B cell (primary cell): Measurements from ENCODE around the gene CCL26. TPM values are rescaled to one million over a fixed set of nuclear protein-coding genes. Genes with fewer than 3 reads are reported as not detected.

ENCODE experiments used
- ATAC-seq: fragments of 200-7000 bp; cut with Tn5 transposase; one replicate; pipeline ENCODE4 v1.10.0; 2021; ENCODE audit warnings: low read depth, mild to moderate bottlenecking, moderate number of reproducible peaks, moderate library complexity
- CTCF ChIA-PET: fragments of 350-600 bp; sonication (Branson Sonifier 250); formaldehyde crosslinking; loops from one replicate; lab custom pipeline; 2021; ENCODE audit warnings: antibody characterized with exemption, inconsistent platforms; lab: Charles Lee
- POLR2A ChIA-PET: fragments of 350-600 bp; sonication (Branson Sonifier 250); formaldehyde crosslinking; loops from one replicate; lab custom pipeline; 2021; ENCODE audit warnings: antibody characterized with exemption; lab: Charles Lee
- DNase-seq: peaks from one replicate; pipeline ENCODE4 v3.0.0; 2013
- H2AFZ ChIP-seq: 2 replicates; pipeline ENCODE4 v1.6.1; 2012; ENCODE audit warnings: mild to moderate bottlenecking, low read depth, low read length; ENCODE audit not compliant: insufficient read depth, poor library complexity, severe bottlenecking
- H3K27ac ChIP-seq, 2 donors: 1 replicate in 1 of 2; 2 replicates in 1 of 2; pipeline ENCODE4 v1.5.1; 2012 to 2013; ENCODE audit warnings: low read length in 2 of 2, mild to moderate bottlenecking in 2 of 2, moderate library complexity in 1 of 2
- H3K27me3 ChIP-seq, 4 experiments: fragments of 200-600 bp in 1 of 4; sonication (generic) in 1 of 4; replicated peaks in 1 of 4; 1 replicate in 2 of 4; 2 replicates in 2 of 4; pipeline versions ENCODE4 v1.6.1 to v1.7.0; 2013 to 2016; ENCODE audit warnings: low read length in 3 of 4, mild to moderate bottlenecking in 2 of 4, mixed read lengths in 1 of 4, moderate library complexity in 1 of 4; ENCODE audit not compliant: insufficient read depth in 4 of 4, control insufficient read depth in 3 of 4; ENCODE audit errors: control extremely low read depth in 1 of 4
- H3K36me3 ChIP-seq, 2 experiments: replicated peaks in 1 of 2; 1 replicate in 1 of 2; 2 replicates in 1 of 2; pipeline versions ENCODE4 v1.6.1 to v1.7.1; 2013; ENCODE audit warnings: low read length in 1 of 2; ENCODE audit not compliant: insufficient read depth in 2 of 2, control insufficient read depth in 1 of 2; ENCODE audit errors: control extremely low read depth in 1 of 2, extremely low read depth in 1 of 2
- H3K4me1 ChIP-seq, 2 donors: fragments of 200-600 bp in 1 of 2; sonication (generic) in 1 of 2; 1 replicate in 1 of 2; 2 replicates in 1 of 2; pipeline versions ENCODE4 v1.5.1 to v1.6.1; 2013 to 2017; ENCODE audit warnings: low read length in 2 of 2; ENCODE audit not compliant: control insufficient read depth in 2 of 2, insufficient read depth in 2 of 2
- H3K4me2 ChIP-seq: replicated peaks from 2 replicates; pipeline ENCODE3; 2012; ENCODE audit warnings: mild to moderate bottlenecking, low read depth, low read length; ENCODE audit not compliant: poor library complexity, severe bottlenecking
- H3K4me3 ChIP-seq, 5 experiments: fragments of 200-600 bp in 1 of 5; sonication (generic) in 1 of 5; 1 replicate in 3 of 5; 2 replicates in 2 of 5; pipeline versions ENCODE4 v1.5.1 to v1.7.0; 2011 to 2016; ENCODE audit warnings: low read length in 4 of 5, mild to moderate bottlenecking in 4 of 5, low read depth in 2 of 5, control low read depth in 1 of 5, moderate library complexity in 1 of 5; ENCODE audit not compliant: insufficient read depth in 1 of 5; ENCODE audit errors: control extremely low read depth in 1 of 5, extremely low read depth in 1 of 5
- H3K79me2 ChIP-seq: fragments of 200-600 bp; sonication (generic); one replicate; pipeline ENCODE4 v1.6.0; 2016; ENCODE audit warnings: low read length; ENCODE audit not compliant: control insufficient read depth, insufficient read depth
- H3K9ac ChIP-seq: fragments of 200-600 bp; sonication (generic); 2 replicates; pipeline ENCODE4 v1.6.1; 2017; ENCODE audit warnings: mild to moderate bottlenecking, low read length, moderate library complexity
- H3K9me3 ChIP-seq, 3 donors: one replicate each; pipeline versions ENCODE4 v1.6.1 to v1.7.1; 2013; ENCODE audit warnings: low read length in 2 of 3; ENCODE audit not compliant: control insufficient read depth in 2 of 3, insufficient read depth in 1 of 3; ENCODE audit errors: control extremely low read depth in 1 of 3
- H4K20me1 ChIP-seq: 2 replicates; pipeline ENCODE4 v1.6.0; 2012; ENCODE audit warnings: mild to moderate bottlenecking, low read length; ENCODE audit not compliant: insufficient read depth, control insufficient read depth, poor library complexity, severe bottlenecking
- H3K27ac Mint-ChIP-seq: one replicate; pipeline ENCODE4 v1.8.0; 2021; ENCODE audit warnings: mixed read lengths
- H3K27me3 Mint-ChIP-seq: one replicate; pipeline ENCODE4 v1.8.0; 2021; ENCODE audit warnings: mixed read lengths
- H3K4me1 Mint-ChIP-seq: one replicate; pipeline ENCODE4 v1.8.0; 2021; ENCODE audit warnings: mixed read lengths
- H3K4me3 Mint-ChIP-seq: one replicate; pipeline ENCODE4 v1.8.0; 2021; ENCODE audit warnings: mixed read lengths
- H3K9me3 Mint-ChIP-seq: one replicate; pipeline ENCODE4 v1.8.0; 2022; ENCODE audit warnings: mixed read lengths; ENCODE audit not compliant: insufficient read depth
- EZH2 ChIP-seq: IDR thresholded peaks from 2 replicates; pipeline ENCODE4 v1.6.1; 2012; ENCODE audit warnings: borderline replicate concordance, low read depth, mild to moderate bottlenecking, moderate library complexity, low read length; ENCODE audit not compliant: insufficient read depth, poor library complexity, severe bottlenecking
- WGBS: methylation state at CpG from one replicate; pipeline ENCODE4 v1.1.5; 2013; ENCODE audit warnings: missing lambda C conversion rate; ENCODE audit not compliant: insufficient coverage; 5-methylcytosine and 5-hydroxymethylcytosine counted together
- intact Hi-C: fragments of 100-400 bp; cut with micrococcal nuclease; formaldehyde crosslinking; loops from one replicate; pipeline ENCODE4 v1.10.0; 2022
- polyA plus RNA-seq: library from polyadenylated mRNA; depleted of rRNA; stranded (reverse); fragments of >200 nt; gene quantifications from 2 replicates; pipeline ENCODE4 v1.2.3, GENCODE V29; 2012
- total RNA-seq, 2 donors: library from RNA; stranded (reverse); fragments of 120-200 nt in 1 of 2; gene quantifications; 1 replicate in 1 of 2; 2 replicates in 1 of 2; pipeline versions ENCODE4 v1.2.3 to v1.2.4, GENCODE V29; 2013 to 2022
- TF ChIP-seq, protein P1 (sequence below): fragments of 200-600 bp; IDR thresholded peaks from one replicate; pipeline ENCODE4 v1.8.0; 2022; ENCODE audit warnings: antibody characterized with exemption, mild to moderate bottlenecking

CCL26 gene
- total and polyA plus RNA-seq, 2 donors (not counting 1 experiment from before 2014, with no cell fraction given): not detected

DNA sequence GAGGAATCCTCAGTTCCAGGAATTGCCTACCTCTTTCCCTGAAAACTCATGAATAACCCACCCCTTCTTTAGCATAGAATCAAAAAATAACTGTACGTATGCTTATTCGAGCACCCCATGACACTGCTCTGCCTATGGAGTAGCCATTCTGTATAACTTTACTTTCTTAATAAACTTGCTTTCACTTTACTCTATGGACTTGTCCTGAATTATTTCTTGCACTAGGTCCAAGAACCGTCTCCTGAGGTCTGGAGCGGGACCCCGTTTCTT lies 30.5 kb upstream of the CCL26 start:
- WGBS: 100% methylated on average over 2 of the region's 5 CpGs
- Histone ChIP-seq H3K9ac (no peak overlapping the region), H2AFZ (no peak overlapping the region), H3K9me3 (peaks cover 0 to 17% (median 9%) of the 10 kb centered on the region in 3 donors), H3K27ac (no peak overlapping the region), H3K79me2 (no peaks in the 10 kb centered on the region), H3K4me1 (no peaks in the 10 kb centered on the region), H3K4me2 (no peak overlapping the region), H3K36me3 (no peaks in the 10 kb centered on the region), H3K27me3 (peaks cover 0 to 8% (median 0%) of the 10 kb centered on the region in 4 experiments), H3K4me3 (no peak overlapping the region), H4K20me1 (no peaks in the 10 kb centered on the region)
- DNase-seq (no peak), ATAC-seq (no peak)
- no peak overlapping the region for H3K27ac Mint-ChIP-seq
- POLR2A ChIA-PET: no interaction called here
- peaks cover 19% of the 10 kb centered on the region for H3K27me3 Mint-ChIP-seq
- no peak overlapping the region for H3K4me3 Mint-ChIP-seq
- intact Hi-C loops: no loop called here
- CTCF ChIA-PET: no interaction called here
- no peak for TF ChIP-seq EZH2
- TF ChIP-seq, protein P1, sequence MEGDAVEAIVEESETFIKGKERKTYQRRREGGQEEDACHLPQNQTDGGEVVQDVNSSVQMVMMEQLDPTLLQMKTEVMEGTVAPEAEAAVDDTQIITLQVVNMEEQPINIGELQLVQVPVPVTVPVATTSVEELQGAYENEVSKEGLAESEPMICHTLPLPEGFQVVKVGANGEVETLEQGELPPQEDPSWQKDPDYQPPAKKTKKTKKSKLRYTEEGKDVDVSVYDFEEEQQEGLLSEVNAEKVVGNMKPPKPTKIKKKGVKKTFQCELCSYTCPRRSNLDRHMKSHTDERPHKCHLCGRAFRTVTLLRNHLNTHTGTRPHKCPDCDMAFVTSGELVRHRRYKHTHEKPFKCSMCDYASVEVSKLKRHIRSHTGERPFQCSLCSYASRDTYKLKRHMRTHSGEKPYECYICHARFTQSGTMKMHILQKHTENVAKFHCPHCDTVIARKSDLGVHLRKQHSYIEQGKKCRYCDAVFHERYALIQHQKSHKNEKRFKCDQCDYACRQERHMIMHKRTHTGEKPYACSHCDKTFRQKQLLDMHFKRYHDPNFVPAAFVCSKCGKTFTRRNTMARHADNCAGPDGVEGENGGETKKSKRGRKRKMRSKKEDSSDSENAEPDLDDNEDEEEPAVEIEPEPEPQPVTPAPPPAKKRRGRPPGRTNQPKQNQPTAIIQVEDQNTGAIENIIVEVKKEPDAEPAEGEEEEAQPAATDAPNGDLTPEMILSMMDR: no peak
- H3K9me3 Mint-ChIP-seq: peaks cover 3% of the 10 kb centered on the region
- no peaks in the 10 kb centered on the region for H3K4me1 Mint-ChIP-seq

DNA sequence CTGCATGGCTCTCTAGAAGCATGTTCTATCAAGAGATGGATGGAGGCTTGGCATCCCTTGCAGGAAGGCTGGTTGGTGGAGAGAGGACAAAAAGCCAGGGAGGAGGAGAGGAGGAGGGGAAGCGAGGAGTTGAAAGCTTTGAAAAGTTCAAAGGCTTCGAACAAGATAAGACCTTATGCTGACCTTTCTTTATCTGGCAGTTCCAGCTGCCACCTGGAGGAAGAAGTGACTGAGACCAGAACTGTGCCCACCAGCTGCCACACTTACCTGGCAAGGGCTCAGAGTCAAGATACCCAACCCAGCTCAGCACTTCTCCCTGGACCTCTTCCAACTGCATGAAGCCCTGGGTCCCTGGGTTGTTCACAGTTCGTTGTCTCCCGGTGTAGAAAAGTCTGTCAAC lies 26.8 kb upstream of the CCL26 start:
- WGBS: 88% methylated on average over 2 of the region's 4 CpGs
- H3K4me3 Mint-ChIP-seq: no peak overlapping the region

More for the DNA sequence above, 26.8 kb upstream of the CCL26 start:
- Mint-ChIP-seq H3K27me3 (peaks cover 21% of the 10 kb centered on the region), H3K4me1 (no peaks in the 10 kb centered on the region), H3K9me3 (no peaks in the 10 kb centered on the region), H3K27ac (no peak overlapping the region)
- Histone ChIP-seq H3K9ac (no peak overlapping the region), H3K4me2 (no peak overlapping the region), H3K79me2 (no peaks in the 10 kb centered on the region), H3K36me3 (no peaks in the 10 kb centered on the region), H3K4me3 (no peak overlapping the region), H3K9me3 (no peaks in the 10 kb centered on the region), H4K20me1 (no peaks in the 10 kb centered on the region), H3K27ac (no peak overlapping the region), H2AFZ (no peak overlapping the region), H3K4me1 (no peaks in the 10 kb centered on the region), H3K27me3 (peaks cover 0 to 8% (median 0%) of the 10 kb centered on the region in 4 experiments)
- TF ChIP-seq, protein P1: no peak
- no peak for TF ChIP-seq EZH2
- intact Hi-C loops: no loop called here
- CTCF ChIA-PET: interaction anchor here (1.4 kb wide), 1 partner anchor 37 kb away, joined by 3 read pairs; no protein-coding TSS in a partner anchor
- DNase-seq (no peak), ATAC-seq (no peak)
- POLR2A ChIA-PET: no interaction called here
